ENCODE measurements around the gene FOXN1.

GRCh38 chr17:28547096-28547622, 41.0 kb downstream of the FOXN1 start:
- TF ChIP-seq CTCF (IDR thresholded peaks at IDR 0.05; ENCODE audit: low read depth, low read length): no peak
- TF ChIP-seq POLR2A (IDR thresholded peaks at IDR 0.05; ENCODE audit: extremely low read depth, insufficient read length): no peak

All from NB4 (cell line).